H9 (cell line): ENCODE data around the gene TSPAN11. TPM values are rescaled to one million over a fixed set of nuclear protein-coding genes. Genes with fewer than 3 reads are reported as not detected.

ENCODE experiments used
- DNase-seq: peaks from one replicate; pipeline ENCODE4 v3.0.0-alpha.2; 2017
- H2AFZ ChIP-seq: one replicate; pipeline ENCODE4 v1.6.1; 2013; ENCODE audit warnings: mild to moderate bottlenecking, low read length, control low read depth, moderate library complexity
- H2AK5ac ChIP-seq: 2 replicates; pipeline ENCODE4 v1.6.1; 2013; ENCODE audit warnings: low read length, control low read depth, mixed read lengths; ENCODE audit not compliant: insufficient read length
- H2BK120ac ChIP-seq: one replicate; pipeline ENCODE4 v1.6.1; 2013; ENCODE audit warnings: low read depth, mild to moderate bottlenecking, low read length, control low read depth, inconsistent platforms; ENCODE audit not compliant: poor library complexity, severe bottlenecking
- H2BK12ac ChIP-seq: 2 replicates; pipeline ENCODE4 v1.6.1; 2013; ENCODE audit warnings: low read length, control low read depth, mixed read lengths, low read depth; ENCODE audit not compliant: insufficient read length
- H2BK15ac ChIP-seq: 2 replicates; pipeline ENCODE4 v1.6.1; 2013; ENCODE audit warnings: low read depth, low read length, control low read depth
- H2BK20ac ChIP-seq: one replicate; pipeline ENCODE4 v1.6.1; 2013; ENCODE audit warnings: low read depth, mild to moderate bottlenecking, low read length, control low read depth, inconsistent platforms; ENCODE audit not compliant: poor library complexity, severe bottlenecking
- H2BK5ac ChIP-seq: 2 replicates; pipeline ENCODE4 v1.6.1; 2013; ENCODE audit warnings: low read length, control low read depth, mixed read lengths; ENCODE audit not compliant: insufficient read length
- H3K14ac ChIP-seq: 2 replicates; pipeline ENCODE4 v1.6.1; 2013; ENCODE audit warnings: low read length, control low read depth; ENCODE audit not compliant: insufficient read depth
- H3K18ac ChIP-seq: 2 replicates; pipeline ENCODE4 v1.6.1; 2013; ENCODE audit warnings: low read depth, mild to moderate bottlenecking, mixed read lengths, low read length, control low read depth; ENCODE audit not compliant: insufficient read length
- H3K23ac ChIP-seq: 2 replicates; pipeline ENCODE4 v1.6.1; 2013; ENCODE audit warnings: low read length, control low read depth, mixed read lengths, low read depth; ENCODE audit not compliant: insufficient read length
- H3K23me2 ChIP-seq: 2 replicates; pipeline ENCODE4 v1.6.1; 2013; ENCODE audit warnings: low read depth, mild to moderate bottlenecking, mixed read lengths, low read length, control low read depth; ENCODE audit not compliant: insufficient read length, poor library complexity, severe bottlenecking
- H3K27ac ChIP-seq: 2 replicates; pipeline ENCODE4 v1.5.1; 2013; ENCODE audit warnings: low read length, control low read depth, mixed read lengths, low read depth; ENCODE audit not compliant: insufficient read length
- H3K27me3 ChIP-seq: 2 replicates; pipeline ENCODE4 v1.6.1; 2013; ENCODE audit warnings: low read length, control low read depth, inconsistent platforms; ENCODE audit not compliant: insufficient read depth
- H3K4ac ChIP-seq: 2 replicates; pipeline ENCODE4 v1.6.1; 2013; ENCODE audit warnings: low read depth, mild to moderate bottlenecking, control low read depth, inconsistent platforms, low read length, moderate library complexity
- H3K4me1 ChIP-seq: 2 replicates; pipeline ENCODE4 v1.6.1; 2013; ENCODE audit warnings: low read length, control low read depth, inconsistent platforms; ENCODE audit not compliant: insufficient read depth
- H3K4me2 ChIP-seq: 2 replicates; pipeline ENCODE4 v1.6.1; 2013; ENCODE audit warnings: low read length, control low read depth, mixed read lengths; ENCODE audit not compliant: insufficient read length, insufficient read depth
- H3K56ac ChIP-seq: 2 replicates; pipeline ENCODE4 v1.6.1; 2013; ENCODE audit warnings: low read depth, mild to moderate bottlenecking, mixed read lengths, low read length, control low read depth; ENCODE audit not compliant: insufficient read length
- H3K79me1 ChIP-seq: 2 replicates; pipeline ENCODE4 v1.6.1; 2013; ENCODE audit warnings: low read depth, mild to moderate bottlenecking, moderate library complexity, low read length, control low read depth, inconsistent platforms; ENCODE audit not compliant: insufficient read depth, poor library complexity, severe bottlenecking
- H3K79me2 ChIP-seq: 2 replicates; pipeline ENCODE4 v1.6.1; 2013; ENCODE audit warnings: low read length, control low read depth, inconsistent platforms; ENCODE audit not compliant: insufficient read depth
- H3K9ac ChIP-seq: 2 replicates; pipeline ENCODE4 v1.6.1; 2013; ENCODE audit warnings: low read length, control low read depth, mixed read lengths; ENCODE audit not compliant: insufficient read length; ENCODE audit errors: extremely low read depth
- H3K9me3 ChIP-seq: one replicate; pipeline ENCODE4 v1.6.1; 2013; ENCODE audit warnings: low read depth, low read length, inconsistent platforms; ENCODE audit not compliant: control insufficient read depth
- H3T11ph ChIP-seq: one replicate; pipeline ENCODE4 v1.6.1; 2013; ENCODE audit warnings: mild to moderate bottlenecking, low read length, control low read depth, inconsistent platforms
- H4K20me1 ChIP-seq: one replicate; pipeline ENCODE4 v1.6.1; 2013; ENCODE audit not compliant: control insufficient read depth, insufficient read length, insufficient read depth
- H4K5ac ChIP-seq: 2 replicates; pipeline ENCODE4 v1.6.1; 2013; ENCODE audit warnings: low read depth, mild to moderate bottlenecking, mixed read lengths, low read length, control low read depth; ENCODE audit not compliant: insufficient read length
- H4K8ac ChIP-seq: replicated peaks from 2 replicates; pipeline ENCODE4 v1.6.1; 2013; ENCODE audit warnings: low read length, control low read depth, mixed read lengths, low read depth; ENCODE audit not compliant: insufficient read length
- H4K91ac ChIP-seq: 2 replicates; pipeline ENCODE4 v1.6.1; 2013; ENCODE audit warnings: low read depth, mild to moderate bottlenecking, moderate library complexity, mixed read lengths, low read length, control low read depth; ENCODE audit not compliant: insufficient read length
- H3K27ac Mint-ChIP-seq, 3 experiments: 2 replicates in 2 of 3; 3 replicates in 1 of 3; pipeline ENCODE4 v1.8.0; 2020 to 2021; ENCODE audit warnings: mixed read lengths in 3 of 3, mild to moderate bottlenecking in 1 of 3, moderate library complexity in 1 of 3
- H3K27me3 Mint-ChIP-seq: 2 replicates; pipeline ENCODE4 v1.8.0; 2021; ENCODE audit warnings: low read depth, mild to moderate bottlenecking, moderate library complexity, mixed read lengths
- H3K36me3 Mint-ChIP-seq, 3 experiments: 2 replicates in 2 of 3; 3 replicates in 1 of 3; pipeline ENCODE4 v1.8.0; 2020 to 2021; ENCODE audit warnings: low read depth in 3 of 3, mixed read lengths in 3 of 3; ENCODE audit not compliant: insufficient read depth in 1 of 3
- H3K4me1 Mint-ChIP-seq, 2 experiments: 2 replicates each; pipeline ENCODE4 v1.8.0; 2020; ENCODE audit warnings: mixed read lengths in 2 of 2
- H3K4me3 Mint-ChIP-seq, 2 experiments: 2 replicates in 1 of 2; 3 replicates in 1 of 2; pipeline ENCODE4 v1.8.0; 2020 to 2021; ENCODE audit warnings: mild to moderate bottlenecking in 2 of 2, mixed read lengths in 2 of 2, moderate library complexity in 1 of 2
- H3K9me3 Mint-ChIP-seq, 2 experiments: 2 replicates in 1 of 2; 3 replicates in 1 of 2; pipeline ENCODE4 v1.8.0; 2020; ENCODE audit warnings: mild to moderate bottlenecking in 2 of 2, mixed read lengths in 2 of 2, moderate library complexity in 1 of 2
- CTCF ChIP-seq: fragments of 200-600 bp; sonication (generic); conservative IDR thresholded peaks from 3 replicates; pipeline ENCODE4 v1.8.0; 2021; ENCODE audit warnings: antibody characterized with exemption, mild to moderate bottlenecking
- WGBS: extraction: QIAGEN DNeasy Blood & Tissue Kit; methylation state at CpG from one replicate; pipeline ENCODE4 v1.1.7; 2013; ENCODE audit warnings: missing lambda C conversion rate, low lambda C conversion rate, mixed read lengths; ENCODE audit not compliant: insufficient read length; ENCODE audit errors: extremely low coverage; 5-methylcytosine and 5-hydroxymethylcytosine counted together
- total RNA-seq: library from RNA; stranded (reverse); gene quantifications from 2 replicates; pipeline ENCODE4 v1.2.1, GENCODE V29; 2021

The TSPAN11 gene
- total RNA-seq, 1 experiment from 2014 or later = 4.2 TPM

DNA sequence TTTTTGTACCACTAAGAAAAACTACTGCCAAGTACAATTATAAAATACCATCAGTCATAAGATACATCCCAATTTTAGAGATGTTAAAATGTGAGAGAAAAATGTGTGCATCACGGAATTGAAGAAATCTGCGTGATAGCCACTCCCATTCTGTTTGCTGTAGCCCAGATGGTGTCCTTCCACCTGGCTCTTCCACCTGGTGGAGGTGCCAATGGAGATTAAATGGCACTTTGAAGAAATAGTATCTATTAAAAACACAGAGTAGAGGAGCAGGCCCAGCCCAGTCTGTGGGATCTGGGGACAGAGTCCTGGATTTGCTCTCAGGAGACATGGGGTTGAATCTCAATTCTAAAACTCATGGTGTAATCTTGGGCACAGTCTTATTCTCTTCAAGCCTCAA is 35.5 kb downstream of the TSPAN11 start:
- Histone ChIP-seq H3K4me2 (no peak overlapping the region), H3K9ac (no peak overlapping the region), H4K8ac (no peak overlapping the region), H4K5ac (no peak overlapping the region), H4K91ac (no peak overlapping the region), H4K20me1 (no peaks in the 10 kb centered on the region), H3K23ac (no peak overlapping the region), H3K23me2 (no peaks in the 10 kb centered on the region), H3K14ac (no peak overlapping the region), H3K56ac (no peak overlapping the region), H2BK5ac (no peak overlapping the region), H3K79me2 (no peaks in the 10 kb centered on the region), H3K79me1 (no peaks in the 10 kb centered on the region), H3K27me3 (no peaks in the 10 kb centered on the region), H2BK20ac (no peak overlapping the region), H3K18ac (no peak overlapping the region), H3K27ac (no peak overlapping the region), H2AFZ (no peak overlapping the region), H3K9me3 (no peaks in the 10 kb centered on the region), H2AK5ac (no peak overlapping the region), H2BK120ac (no peak overlapping the region), H3K4me1 (0 out of 2 replicates have a peak, but pooled peaks cover 2% of the 10 kb centered on the region), H2BK15ac (no peak overlapping the region), H3T11ph (no peak overlapping the region), H3K4ac (no peak overlapping the region), H2BK12ac (no peak overlapping the region)
- Mint-ChIP-seq H3K36me3 (no peaks in the 10 kb centered on the region), H3K4me1 (peaks cover 7 to 11% of the 10 kb centered on the region in 2 experiments), H3K27ac (no peak overlapping the region), H3K9me3 (no peaks in the 10 kb centered on the region), H3K27me3 (peaks cover 3% of the 10 kb centered on the region), H3K4me3 (no peak overlapping the region)
- no peak for TF ChIP-seq CTCF
- no peak for DNase-seq
- no CpG with 5 or more reads among the region's 2 CpGs for WGBS
